SH-SY5Y (cell line): ENCODE data around the gene PSD4.

Experiments
- GATA2 ChIP-seq: IDR thresholded peaks from 2 replicates; pipeline ENCODE4 v1.6.1; 2011; ENCODE audit warnings: mild to moderate bottlenecking, low read depth, low read length
- GATA3 ChIP-seq: IDR thresholded peaks from 2 replicates; pipeline ENCODE4 v1.6.1; 2011; ENCODE audit warnings: low read depth, mild to moderate bottlenecking, low read length, moderate library complexity

DNA sequence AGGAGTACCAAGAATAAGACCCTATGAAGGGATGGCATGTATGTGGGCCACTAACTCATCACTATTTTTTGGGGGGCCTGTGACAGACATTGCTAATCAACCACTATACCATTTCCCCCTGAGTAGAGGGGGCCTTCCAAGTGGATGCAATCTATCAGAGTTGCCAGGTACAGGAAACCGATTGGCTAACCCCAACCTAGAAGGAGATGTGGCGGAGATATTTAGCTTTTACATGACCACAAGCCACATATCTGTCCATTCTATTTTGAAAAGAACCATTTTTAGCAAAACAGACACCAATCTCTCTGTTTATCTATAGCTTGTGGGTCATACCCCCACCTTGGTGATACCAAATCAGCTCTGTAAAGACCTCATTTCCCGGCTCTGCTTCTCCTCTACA is 53.9 kb downstream of the PSD4 start:
- TF ChIP-seq GATA2 (no peak), GATA3 (no peak)
